PC-3 (cell line): ENCODE data around the gene H6PD. TPM values are rescaled to one million over a fixed set of nuclear protein-coding genes. Genes with fewer than 3 reads are reported as not detected.

Experiments used
- ATAC-seq: fragments of 200-7000 bp; cut with Tn5 transposase; 2 replicates; pipeline ENCODE4 v1.9.1; 2020; ENCODE audit warnings: mild to moderate bottlenecking, moderate library complexity
- BruUV-seq: library from RNA; stranded (reverse); fragments of 400-500 nt; replicated peaks from 2 replicates; lab custom pipeline; 2021; lab: Mats Ljungman, UMichigan
- CTCF ChIA-PET: fragments of 300-600 bp; sonication (Branson Sonifier 250); formaldehyde crosslinking; loops from one replicate; lab custom pipeline; 2022; ENCODE audit warnings: antibody characterized with exemption; lab: Charles Lee
- POLR2A ChIA-PET: fragments of 300-600 bp; sonication (Branson Sonifier 250); formaldehyde crosslinking; loops from one replicate; lab custom pipeline; 2022; ENCODE audit warnings: antibody characterized with exemption; ENCODE audit not compliant: unreplicated experiment; lab: Charles Lee
- DNase-seq: peaks from one replicate; pipeline ENCODE4 v3.0.0-alpha.2; 2015
- H2AFZ ChIP-seq: fragments of 300-600 bp; sonication (generic); 2 replicates; pipeline ENCODE4 v1.6.0; 2016; ENCODE audit warnings: antibody characterized with exemption, low read length
- H3F3A ChIP-seq: fragments of 300-600 bp; sonication (generic); one replicate; pipeline ENCODE4 v1.6.0; 2017; ENCODE audit warnings: antibody characterized with exemption, low read length, control low read depth, mild to moderate bottlenecking; ENCODE audit not compliant: unreplicated experiment
- H3K27ac ChIP-seq: fragments of 300-600 bp; sonication (generic); 2 replicates; pipeline ENCODE4 v1.5.1; 2016; ENCODE audit warnings: mild to moderate bottlenecking, low read length
- H3K27me3 ChIP-seq: fragments of 300-600 bp; sonication (generic); 2 replicates; pipeline ENCODE4 v1.6.1; 2016; ENCODE audit warnings: low read length, mixed read lengths
- H3K36me3 ChIP-seq: fragments of 300-600 bp; sonication (generic); 2 replicates; pipeline ENCODE4 v1.6.1; 2016; ENCODE audit warnings: low read depth, mixed run types, low read length, mixed read lengths
- H3K4me1 ChIP-seq: fragments of 300-600 bp; sonication (generic); 2 replicates; pipeline ENCODE4 v1.5.1; 2016; ENCODE audit warnings: low read length; ENCODE audit not compliant: insufficient read depth
- H3K4me2 ChIP-seq: fragments of 300-600 bp; sonication (generic); 2 replicates; pipeline ENCODE4 v1.6.0; 2016; ENCODE audit warnings: low read length
- H3K4me3 ChIP-seq: fragments of 300-600 bp; sonication (generic); 2 replicates; pipeline ENCODE4 v1.5.1; 2016; ENCODE audit warnings: mild to moderate bottlenecking, low read length, mixed read lengths
- H3K79me2 ChIP-seq: fragments of 300-600 bp; sonication (generic); 2 replicates; pipeline ENCODE4 v1.6.1; 2017; ENCODE audit warnings: low read length, mixed read lengths
- H3K9ac ChIP-seq: fragments of 300-600 bp; sonication (generic); 2 replicates; pipeline ENCODE4 v1.6.0; 2016; ENCODE audit warnings: mild to moderate bottlenecking, low read length
- H3K9me2 ChIP-seq: fragments of 300-600 bp; sonication (generic); replicated peaks from 2 replicates; pipeline ENCODE4 v1.6.1; 2016; ENCODE audit warnings: mixed run types, low read length, mixed read lengths
- H3K9me3 ChIP-seq: fragments of 300-600 bp; sonication (generic); 2 replicates; pipeline ENCODE4 v1.6.1; 2016; ENCODE audit warnings: low read length, mixed read lengths
- H4K20me1 ChIP-seq: fragments of 300-600 bp; sonication (generic); 2 replicates; pipeline ENCODE4 v1.6.1; 2016; ENCODE audit warnings: low read length, mixed read lengths
- CTCF ChIP-seq: fragments of 300-600 bp; sonication (generic); conservative IDR thresholded peaks from 2 replicates; pipeline ENCODE4 v1.5.1; 2017; ENCODE audit warnings: antibody characterized with exemption, low read depth, mild to moderate bottlenecking, low read length
- EZH2 ChIP-seq: fragments of 300-600 bp; sonication (generic); IDR thresholded peaks from one replicate; pipeline ENCODE4 v1.6.1; 2017; ENCODE audit warnings: antibody characterized with exemption, mild to moderate bottlenecking, low read length; ENCODE audit not compliant: unreplicated experiment
- EZH2phosphoT487 ChIP-seq: fragments of 300-600 bp; sonication (generic); IDR thresholded peaks from 2 replicates; pipeline ENCODE4 v1.6.1; 2018; ENCODE audit warnings: mild to moderate bottlenecking, antibody characterized with exemption, low read length, borderline replicate concordance
- intact Hi-C: fragments of 100-400 bp; cut with micrococcal nuclease; formaldehyde crosslinking; loops from 2 replicates; pipeline ENCODE4 v1.9.0; 2023
- total RNA-seq: library from RNA; depleted of rRNA; stranded (reverse); fragments of >200 nt; gene quantifications from 2 replicates; pipeline ENCODE4 v1.2.3, GENCODE V29; 2014

The H6PD gene
- total RNA-seq, 1 experiment from 2014 or later: 6.8 TPM

GRCh38 chr1:9242338-9242969 is 7.9 kb downstream of the H6PD start:
- no TSS peak for BruUV-seq
- CTCF ChIA-PET: interaction anchor here (0.6 kb wide), 1 partner anchor 47 kb away, joined by 4 read pairs; no protein-coding TSS in a partner anchor
- POLR2A ChIA-PET: no interaction called here

GRCh38 chr1:9243066-9243739 is 8.6 kb downstream of the H6PD start:
- H2AFZ ChIP-seq: no peak overlapping the region
- no peak overlapping the region for H3K9ac ChIP-seq
- no peaks in the 10 kb centered on the region for H3K4me1 ChIP-seq
- H3K36me3 ChIP-seq: no peaks in the 10 kb centered on the region
- no peaks in the 10 kb centered on the region for H3K79me2 ChIP-seq
- CTCF ChIA-PET: interaction anchor here (0.6 kb wide), 1 partner anchor 46 kb away, joined by 4 read pairs; no protein-coding TSS in a partner anchor
- H3K9me3 ChIP-seq: no peaks in the 10 kb centered on the region
- H3K4me2 ChIP-seq: no peak overlapping the region
- no TSS peak for BruUV-seq
- H3K4me3 ChIP-seq: no peak overlapping the region
- no peak overlapping the region for H3K27ac ChIP-seq
- POLR2A ChIA-PET: no interaction called here
- H4K20me1 ChIP-seq: no peaks in the 10 kb centered on the region
- no peaks in the 10 kb centered on the region for H3F3A ChIP-seq
- no peak for ATAC-seq
- H3K27me3 ChIP-seq: no peaks in the 10 kb centered on the region
- no peaks in the 10 kb centered on the region for H3K9me2 ChIP-seq
- DNase-seq: no peak
- intact Hi-C loops: no loop called here
- TF ChIP-seq EZH2 (no peak), CTCF (no peak), EZH2phosphoT487 (no peak)

More at GRCh38 chr1:9242338-9242969, 7.9 kb downstream of the H6PD start:
- no peak for ATAC-seq
- no peaks in the 10 kb centered on the region for H3K27me3 ChIP-seq
- no peaks in the 10 kb centered on the region for H4K20me1 ChIP-seq
- H3K4me1 ChIP-seq: no peaks in the 10 kb centered on the region
- H3K79me2 ChIP-seq: no peaks in the 10 kb centered on the region
- no peak overlapping the region for H3K27ac ChIP-seq
- intact Hi-C loops: no loop called here
- H3K4me2 ChIP-seq: no peak overlapping the region
- H3K9ac ChIP-seq: no peak overlapping the region
- H3K9me3 ChIP-seq: no peaks in the 10 kb centered on the region
- H3K36me3 ChIP-seq: no peaks in the 10 kb centered on the region
- no peak overlapping the region for H2AFZ ChIP-seq
- DNase-seq: no peak
- H3K4me3 ChIP-seq: no peak overlapping the region
- H3F3A ChIP-seq: no peaks in the 10 kb centered on the region
- no peaks in the 10 kb centered on the region for H3K9me2 ChIP-seq
- TF ChIP-seq EZH2phosphoT487 (no peak), EZH2 (no peak), CTCF (no peak)
